NCI-H2227 (cell line): ENCODE data around the gene NUMA1.
A peak's percentile ranks its signal among the peaks of the same experiment; 100 is the strongest.

ENCODE experiments used
- DNase-seq: peaks from one replicate; lab custom pipeline; 2025; ENCODE audit not compliant: unreplicated experiment; lab: John Stamatoyannopoulos, UW

Gene NUMA1

DNA sequence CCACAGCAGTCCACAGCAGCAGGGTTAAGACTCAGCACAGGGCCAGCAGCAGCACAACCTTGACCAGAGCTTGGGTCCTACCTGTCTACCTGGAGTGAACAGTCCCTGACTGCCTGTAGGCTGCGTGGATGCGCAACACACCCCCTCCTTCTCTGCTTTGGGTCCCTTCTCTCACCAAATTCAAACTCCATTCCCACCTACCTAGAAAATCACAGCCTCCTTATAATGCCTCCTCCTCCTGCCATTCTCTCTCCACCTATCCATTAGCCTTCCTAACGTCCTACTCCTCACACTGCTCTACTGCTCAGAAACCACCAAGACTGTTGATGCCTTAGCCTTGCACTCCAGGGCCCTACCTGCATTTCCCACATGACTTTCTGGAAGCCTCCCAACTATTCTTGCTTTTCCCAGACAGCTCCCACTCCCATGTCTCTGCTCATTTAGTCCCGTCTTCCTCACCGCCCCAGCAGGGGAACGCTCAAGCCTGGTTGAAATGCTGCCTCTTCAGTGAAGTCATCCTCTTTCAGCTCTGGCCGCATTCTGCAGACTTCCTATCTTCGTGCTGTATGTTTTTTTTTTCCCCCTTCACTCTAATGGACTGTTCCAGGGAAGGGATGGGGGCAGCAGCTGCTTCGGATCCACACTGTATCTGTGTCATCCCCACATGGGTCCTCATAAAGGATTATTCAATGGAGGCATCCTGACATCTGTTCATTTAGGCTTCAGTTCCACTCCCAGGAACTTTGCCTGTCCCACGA, 78.3 kb downstream of the NUMA1 start:
- DNase-seq = no peak

GRCh38 chr11:72001285-72001684, 79.1 kb downstream of the NUMA1 start:
- DNase-seq = no peak

GRCh38 chr11:72000202-72000867, 80.0 kb downstream of the NUMA1 start:
- no peak for DNase-seq

- DNase-seq = no peak
These were observed 80.5 kb downstream of the NUMA1 start for GRCh38 chr11:71999798-72000197.

DNA sequence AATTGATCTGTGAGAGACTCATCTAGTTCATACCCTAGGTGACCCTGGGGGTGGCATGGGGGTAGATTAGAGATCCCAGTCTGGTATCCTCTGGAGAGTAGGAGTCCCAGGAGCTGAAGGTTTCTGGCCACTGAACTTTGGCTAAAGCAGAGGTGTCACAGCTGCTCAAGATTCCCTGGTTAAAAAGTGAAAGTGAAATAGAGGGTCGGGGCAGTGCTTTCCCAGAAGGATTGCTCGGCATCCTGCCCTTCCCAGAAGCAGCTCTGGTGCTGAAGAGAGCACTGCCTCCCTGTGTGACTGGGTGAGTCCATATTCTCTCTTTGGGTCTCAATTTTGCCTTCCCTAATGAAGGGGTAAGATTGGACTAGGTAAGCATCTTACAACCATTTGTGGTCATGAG, 81.0 kb downstream of the NUMA1 start:
- DNase-seq = no peak

GRCh38 chr11:71998649-71999310, 81.6 kb downstream of the NUMA1 start, which contains the start of gene IL18BP:
IL18BP (plus strand) TSS chr11:71998909; CDS start chr11:71999985, 1,076 bp downstream.
- no peak for DNase-seq

DNA sequence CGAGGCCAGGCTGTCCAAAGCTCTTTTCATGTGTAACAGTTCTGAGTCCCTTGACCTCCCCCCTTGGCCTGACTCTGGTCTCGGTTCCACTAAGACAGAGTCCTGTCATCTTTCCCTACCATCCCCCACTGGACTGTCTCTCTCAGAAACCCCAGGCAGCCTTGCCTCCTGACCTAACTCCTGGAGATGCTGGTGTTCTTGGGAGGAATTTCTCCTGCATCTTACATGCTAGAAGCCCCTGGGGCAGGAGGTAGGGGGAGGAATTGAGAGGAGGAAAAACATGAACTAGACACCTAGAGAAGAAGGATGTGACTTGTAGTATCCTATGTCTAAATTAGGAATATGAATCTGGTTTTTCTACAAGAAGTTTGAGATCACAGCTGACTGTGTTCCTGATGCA, 82.3 kb downstream of the NUMA1 start:
- DNase-seq = no peak

DNA sequence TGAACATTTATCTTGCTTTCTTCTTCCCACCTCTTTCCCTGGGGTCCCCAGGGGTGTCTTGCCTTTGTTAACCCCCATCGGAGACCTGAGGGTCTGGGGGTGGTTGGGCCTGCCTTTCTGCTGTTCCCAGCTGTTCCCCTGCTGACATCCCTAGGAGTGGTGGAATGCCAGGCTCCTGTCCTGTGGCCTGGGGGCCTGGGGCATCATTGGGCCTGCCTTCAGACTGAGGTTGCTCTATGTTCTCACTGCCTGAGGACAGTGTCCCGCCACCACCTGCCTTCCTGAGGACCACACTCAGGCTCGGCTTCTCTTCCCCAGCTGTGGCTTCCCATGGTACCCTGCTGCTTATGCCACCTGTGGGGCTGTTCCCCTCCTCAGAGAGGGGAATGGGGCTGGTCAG, 82.7 kb downstream of the NUMA1 start:
- DNase-seq = no peak

DNA sequence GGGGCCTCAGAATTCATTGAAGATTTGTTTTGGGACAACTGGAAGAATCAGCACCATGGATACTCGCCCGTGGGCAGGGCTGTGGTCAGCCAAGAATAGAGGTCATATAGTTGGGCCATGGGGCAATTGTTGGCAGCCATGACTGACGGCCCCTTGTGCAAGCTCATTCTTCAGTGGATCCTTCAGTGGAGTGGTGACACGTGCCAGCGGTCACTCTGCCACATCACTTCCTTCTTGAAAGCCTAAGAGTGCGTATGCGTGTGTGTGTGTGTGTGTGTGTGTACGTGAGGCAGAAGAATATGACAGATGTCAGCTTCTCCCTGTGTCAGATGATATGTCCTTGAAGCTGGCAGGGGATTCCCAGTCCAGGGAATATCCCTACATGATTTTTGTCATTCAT, 83.4 kb downstream of the NUMA1 start:
- no peak for DNase-seq

DNA sequence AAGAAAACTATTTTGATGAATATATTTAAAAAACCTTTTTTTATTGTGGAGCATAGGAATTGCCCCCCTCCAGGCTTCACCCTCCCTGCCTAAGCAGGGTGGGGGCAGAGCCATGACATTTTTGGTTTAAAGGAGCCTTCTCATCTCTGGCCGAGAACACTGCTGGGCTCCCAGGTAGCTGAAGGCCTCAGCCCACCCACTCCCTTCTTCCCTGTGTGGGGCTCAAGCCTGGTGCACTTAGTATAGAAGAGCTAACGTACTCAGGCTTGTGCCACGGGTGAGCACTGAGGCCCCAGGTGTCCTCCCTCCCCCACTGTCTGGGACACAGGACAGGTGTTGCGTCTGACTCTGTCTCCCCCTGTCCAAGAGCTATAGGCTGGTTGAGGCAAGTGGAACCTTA, 83.8 kb downstream of the NUMA1 start:
- DNase-seq = no peak

DNA sequence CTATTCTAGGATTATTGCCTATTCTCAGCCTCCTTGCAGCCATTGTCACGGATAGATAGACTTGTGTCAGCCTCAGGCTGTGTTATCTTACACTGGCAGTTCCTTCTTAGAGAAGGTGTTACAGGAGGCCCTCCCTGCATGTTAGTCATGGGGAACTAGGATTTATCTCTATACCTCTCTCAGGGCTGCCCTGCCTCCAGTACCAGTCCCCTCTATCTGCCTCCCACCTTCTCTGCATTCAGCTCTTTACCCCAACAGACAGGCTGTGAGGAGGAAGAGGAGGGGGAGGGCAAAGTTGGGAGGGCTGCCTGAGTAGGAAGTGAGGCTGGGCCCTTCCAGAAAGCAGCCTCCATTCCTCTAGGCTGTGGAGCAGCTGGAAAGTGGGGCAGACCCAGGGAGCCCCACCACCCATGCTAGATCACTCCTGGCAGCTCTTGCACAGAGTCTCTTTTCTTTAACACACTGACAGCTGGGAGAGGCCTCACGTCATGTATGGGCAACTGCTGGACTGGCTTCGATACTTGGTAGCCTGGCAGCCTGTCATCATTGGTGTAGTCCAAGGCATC, 84.5 kb downstream of the NUMA1 start:
- DNase-seq = no peak

- DNase-seq = no peak
These were observed 85.6 kb downstream of the NUMA1 start for GRCh38 chr11:71994786-71995185.

- DNase-seq = no peak
These were observed 88.1 kb downstream of the NUMA1 start for GRCh38 chr11:71992136-71992730.

DNA sequence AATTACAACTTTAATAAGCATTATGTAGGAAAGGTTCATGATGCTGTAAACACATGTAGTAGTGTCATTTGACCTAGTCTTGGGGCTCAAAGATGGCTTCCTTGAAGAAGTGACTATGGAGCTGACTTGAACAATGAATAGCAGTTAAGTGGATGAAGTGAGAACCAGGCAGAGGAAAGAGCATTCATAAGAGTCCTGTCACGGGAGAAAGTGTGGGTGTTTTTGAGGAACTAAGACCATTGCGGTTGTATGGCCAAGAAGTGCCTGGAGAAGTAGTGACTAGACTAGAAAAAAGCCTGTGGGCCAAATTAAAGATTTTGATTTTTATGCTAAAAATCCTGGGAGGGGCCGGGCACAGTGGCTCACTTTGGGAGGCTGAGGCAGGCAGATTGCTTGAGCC, 88.8 kb downstream of the NUMA1 start:
- DNase-seq = no peak

- DNase-seq = no peak
These were observed 89.6 kb downstream of the NUMA1 start for GRCh38 chr11:71990701-71991100.

- DNase-seq = no peak
These were observed 92.3 kb downstream of the NUMA1 start for GRCh38 chr11:71988050-71988449.

DNA sequence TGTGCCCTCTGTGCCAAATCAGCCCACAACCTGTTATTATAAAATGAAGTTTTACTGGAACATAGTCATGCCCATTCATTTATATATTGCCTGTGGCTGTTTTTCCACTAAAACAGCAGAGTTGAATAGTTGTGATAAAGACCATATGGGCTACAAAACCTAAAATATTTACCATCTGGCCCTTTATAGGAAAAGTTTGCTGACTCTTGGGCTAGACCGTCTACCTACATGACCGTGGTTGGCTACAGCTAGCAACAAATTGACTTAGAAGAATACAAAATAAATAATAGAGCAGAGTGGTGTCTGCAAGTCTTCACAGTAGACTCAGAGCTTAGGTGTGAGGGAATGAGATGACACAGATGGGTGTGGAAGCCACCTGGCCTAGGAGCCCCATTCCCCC, 92.8 kb downstream of the NUMA1 start:
- no peak for DNase-seq

- no peak for DNase-seq
These were observed 94.2 kb downstream of the NUMA1 start for GRCh38 chr11:71986131-71986530.

GRCh38 chr11:71979602-71980001, 100.7 kb downstream of the NUMA1 start:
- DNase-seq = no peak

GRCh38 chr11:71979094-71979493, 101.2 kb downstream of the NUMA1 start:
- DNase-seq = no peak

- peak; percentile 60 for DNase-seq
These were observed 102.5 kb downstream of the NUMA1 start for GRCh38 chr11:71977743-71978418.
